Tibial artery (tissue), 4 donors: ENCODE results near the gene LGALS4.

Experiments used
- DNase-seq, 2 donors: peaks; one replicate each; pipeline ENCODE4 v3.0.0-alpha.2; 2019
- H3K27ac ChIP-seq, 2 donors: fragments of 200-600 bp; sonication (generic) in 1 of 2; 1 replicate in 1 of 2; 2 replicates in 1 of 2; pipeline ENCODE4 v1.5.1; 2018 to 2019; ENCODE audit warnings: mild to moderate bottlenecking in 1 of 2
- H3K27me3 ChIP-seq, 2 donors: fragments of 200-600 bp; sonication (generic) in 1 of 2; one replicate each; pipeline versions ENCODE4 v1.5.1 to v1.6.0; 2016 to 2019
- H3K36me3 ChIP-seq, 3 donors: fragments of 200-600 bp; sonication (generic) in 2 of 3; one replicate each; pipeline ENCODE4 v1.5.1; 2016 to 2019; ENCODE audit warnings: mild to moderate bottlenecking in 2 of 3
- H3K4me1 ChIP-seq, 4 donors: fragments of 200-600 bp; sonication (generic) in 2 of 4; 1 replicate in 3 of 4; 2 replicates in 1 of 4; pipeline ENCODE4 v1.5.1; 2016 to 2019
- H3K4me3 ChIP-seq, 2 donors: fragments of 200-600 bp; sonication (generic) in 1 of 2; 1 replicate in 1 of 2; 2 replicates in 1 of 2; pipeline ENCODE4 v1.5.1; 2018 to 2019; ENCODE audit warnings: mild to moderate bottlenecking in 2 of 2
- H3K9me3 ChIP-seq, 3 donors: fragments of 200-600 bp; sonication (generic) in 1 of 3; one replicate each; pipeline ENCODE4 v1.5.1; 2016 to 2019
- intact Hi-C: fragments of 100-400 bp; cut with DNase I; formaldehyde crosslinking; loops from one replicate; pipeline ENCODE4 v1.15.0; 2023; ENCODE audit warnings: low total_unique reads
- TF ChIP-seq, protein P1 (sequence below), 2 experiments: fragments of 200-600 bp in 1 of 2; fragments of 450-650 bp in 1 of 2; IDR thresholded peaks; one replicate each; pipeline ENCODE4 v1.5.1; 2017 to 2019; ENCODE audit warnings: antibody characterized with exemption in 2 of 2, mild to moderate bottlenecking in 1 of 2, moderate library complexity in 1 of 2

LGALS4 gene

DNA sequence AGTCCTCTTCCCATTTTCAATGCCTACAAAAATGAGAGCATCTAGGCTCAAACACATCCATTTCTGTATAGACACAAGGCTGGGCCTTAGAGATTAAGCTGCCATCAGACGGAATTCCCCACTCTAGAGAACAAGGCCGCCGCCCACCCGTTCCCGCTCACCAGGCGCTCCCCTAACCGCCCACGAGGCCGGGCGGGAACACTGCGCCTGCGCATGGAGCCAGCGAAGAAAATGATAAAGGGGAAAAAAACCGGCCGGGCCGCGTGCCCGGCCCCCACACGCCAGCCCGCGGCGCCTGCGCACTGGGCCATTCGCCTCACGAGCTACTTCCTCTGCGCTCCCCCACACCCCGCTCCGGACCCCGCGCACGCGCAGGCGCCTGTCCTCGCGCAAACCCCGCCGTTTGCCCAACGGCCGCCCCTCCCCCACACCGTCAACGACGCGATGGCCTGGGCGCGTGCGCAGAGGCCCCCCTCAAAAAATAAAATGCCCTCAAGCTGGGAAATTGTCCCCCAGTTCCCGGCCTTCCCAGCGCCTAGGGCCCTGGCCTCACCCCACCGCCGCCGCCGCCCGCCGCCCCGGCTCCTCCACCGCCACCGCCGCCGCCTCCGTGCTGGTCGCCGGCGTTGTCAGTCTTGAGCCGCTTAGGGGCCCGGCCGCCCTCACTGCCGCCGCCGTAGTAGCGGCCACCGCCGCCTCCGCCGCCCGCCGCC is 36.6 kb upstream of the LGALS4 start:
- peak overlapping the region; percentile 98 to 100 for H3K27ac ChIP-seq
- intact Hi-C loops, result loop anchor here (2.0 kb wide), 1 partner anchor 51 kb away; no protein-coding TSS in a partner anchor
- peak; percentile 94 to 98 for DNase-seq
- TF ChIP-seq, protein P1, sequence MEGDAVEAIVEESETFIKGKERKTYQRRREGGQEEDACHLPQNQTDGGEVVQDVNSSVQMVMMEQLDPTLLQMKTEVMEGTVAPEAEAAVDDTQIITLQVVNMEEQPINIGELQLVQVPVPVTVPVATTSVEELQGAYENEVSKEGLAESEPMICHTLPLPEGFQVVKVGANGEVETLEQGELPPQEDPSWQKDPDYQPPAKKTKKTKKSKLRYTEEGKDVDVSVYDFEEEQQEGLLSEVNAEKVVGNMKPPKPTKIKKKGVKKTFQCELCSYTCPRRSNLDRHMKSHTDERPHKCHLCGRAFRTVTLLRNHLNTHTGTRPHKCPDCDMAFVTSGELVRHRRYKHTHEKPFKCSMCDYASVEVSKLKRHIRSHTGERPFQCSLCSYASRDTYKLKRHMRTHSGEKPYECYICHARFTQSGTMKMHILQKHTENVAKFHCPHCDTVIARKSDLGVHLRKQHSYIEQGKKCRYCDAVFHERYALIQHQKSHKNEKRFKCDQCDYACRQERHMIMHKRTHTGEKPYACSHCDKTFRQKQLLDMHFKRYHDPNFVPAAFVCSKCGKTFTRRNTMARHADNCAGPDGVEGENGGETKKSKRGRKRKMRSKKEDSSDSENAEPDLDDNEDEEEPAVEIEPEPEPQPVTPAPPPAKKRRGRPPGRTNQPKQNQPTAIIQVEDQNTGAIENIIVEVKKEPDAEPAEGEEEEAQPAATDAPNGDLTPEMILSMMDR (IDR thresholded peaks at IDR 0.05), result peak in 1 of 2 experiments; percentile 12
- no peaks in the 10 kb centered on the region for H3K27me3 ChIP-seq
- peaks cover 33 to 38% (median 33%) of the 10 kb centered on the region in 3 donors for H3K36me3 ChIP-seq
- peaks cover 0 to 57% (median 39%) of the 10 kb centered on the region in 4 donors for H3K4me1 ChIP-seq
- H3K4me3 ChIP-seq, result peak overlapping the region; percentile 92 to 95
- H3K9me3 ChIP-seq, result no peaks in the 10 kb centered on the region

GRCh38 chr19:38848299-38849146 is 35.8 kb upstream of the LGALS4 start:
- Histone ChIP-seq H3K27me3 (no peaks in the 10 kb centered on the region), H3K27ac (peak overlapping the region; percentile 98 to 100), H3K9me3 (no peaks in the 10 kb centered on the region), H3K36me3 (peaks cover 41 to 45% (median 41%) of the 10 kb centered on the region in 3 donors), H3K4me1 (peaks cover 0 to 60% (median 39%) of the 10 kb centered on the region in 4 donors), H3K4me3 (peak overlapping the region; percentile 92 to 95)
- TF ChIP-seq, protein P1 (IDR thresholded peaks at IDR 0.05), result no peak
- no peak for DNase-seq
- intact Hi-C loops, result loop anchor here (2.0 kb wide), 1 partner anchor 52 kb away; no protein-coding TSS in a partner anchor

DNA sequence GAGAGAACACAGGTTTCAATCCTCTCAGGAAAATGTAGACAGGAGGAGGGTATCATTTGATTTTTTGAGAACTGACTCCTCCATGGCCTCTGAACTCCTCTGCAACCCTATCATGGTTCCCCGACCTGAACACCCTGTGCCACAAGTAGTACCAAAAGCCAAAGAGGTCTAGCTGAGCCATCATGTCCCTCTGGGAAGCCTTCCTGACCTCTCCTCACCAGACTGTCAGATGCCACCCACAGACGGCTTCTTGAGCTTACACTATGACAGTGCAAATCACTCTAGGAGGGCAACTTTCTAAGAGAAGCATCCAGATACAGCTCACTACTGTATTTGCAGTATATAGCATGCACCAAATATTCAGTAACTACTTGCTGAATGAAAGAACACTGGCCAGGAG is 33.4 kb upstream of the LGALS4 start:
- intact Hi-C loops, result no loop called here
- H3K4me3 ChIP-seq, result no peak overlapping the region
- peaks cover 0 to 50% (median 29%) of the 10 kb centered on the region in 4 donors for H3K4me1 ChIP-seq
- no peaks in the 10 kb centered on the region for H3K9me3 ChIP-seq
- no peaks in the 10 kb centered on the region for H3K27me3 ChIP-seq
- TF ChIP-seq, protein P1 (IDR thresholded peaks at IDR 0.05), result no peak
- peaks cover 65 to 70% (median 65%) of the 10 kb centered on the region in 3 donors for H3K36me3 ChIP-seq
- H3K27ac ChIP-seq, result no peak overlapping the region
- DNase-seq, result no peak

DNA sequence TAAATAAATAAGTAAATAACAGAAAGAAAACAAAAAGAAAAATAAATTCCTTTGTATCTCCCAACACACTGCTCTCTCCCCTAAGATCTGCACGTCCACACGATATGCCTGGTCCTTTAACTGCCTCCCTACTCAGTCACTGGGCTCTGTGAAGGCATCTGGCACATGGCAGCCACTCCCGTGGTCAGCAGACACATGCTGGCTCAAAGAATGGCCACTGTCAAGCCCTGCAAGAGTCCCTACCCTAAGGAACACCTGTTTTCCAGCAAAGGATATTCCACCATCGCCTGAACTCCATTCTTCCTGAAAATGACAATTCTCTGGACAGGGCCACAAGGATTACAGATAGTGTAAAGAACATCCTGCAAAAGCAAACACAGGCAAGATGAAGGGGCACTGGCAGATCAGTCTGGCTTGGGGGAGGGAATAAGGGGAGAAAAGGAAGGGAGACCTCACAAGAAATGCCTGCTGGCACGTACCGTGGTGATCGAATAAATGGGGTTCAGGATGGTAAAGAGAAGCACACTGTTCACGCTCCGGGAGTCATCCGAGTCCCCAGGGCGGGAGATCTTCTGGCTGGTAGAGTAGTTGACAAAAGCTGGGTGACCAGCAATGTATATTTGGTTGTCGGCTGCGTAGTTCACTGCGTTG is 32.8 kb upstream of the LGALS4 start:
- Histone ChIP-seq H3K4me3 (no peak overlapping the region), H3K36me3 (peaks cover 71 to 76% (median 71%) of the 10 kb centered on the region in 3 donors), H3K27ac (no peak overlapping the region), H3K27me3 (no peaks in the 10 kb centered on the region), H3K9me3 (no peaks in the 10 kb centered on the region), H3K4me1 (peaks cover 0 to 46% (median 27%) of the 10 kb centered on the region in 4 donors)
- intact Hi-C loops, result no loop called here
- TF ChIP-seq, protein P1 (IDR thresholded peaks at IDR 0.05), result no peak
- DNase-seq, result no peak

GRCh38 chr19:38844093-38844686 is 31.4 kb upstream of the LGALS4 start:
- no peak for DNase-seq
- no peaks in the 10 kb centered on the region for H3K27me3 ChIP-seq
- H3K36me3 ChIP-seq, result peaks cover 84 to 89% (median 84%) of the 10 kb centered on the region in 3 donors
- no peaks in the 10 kb centered on the region for H3K9me3 ChIP-seq
- no peak overlapping the region for H3K4me3 ChIP-seq
- no peak overlapping the region for H3K27ac ChIP-seq
- TF ChIP-seq, protein P1 (IDR thresholded peaks at IDR 0.05), result no peak
- intact Hi-C loops, result no loop called here
- peaks cover 0 to 46% (median 27%) of the 10 kb centered on the region in 4 donors for H3K4me1 ChIP-seq
